SU-DHL-6 (cell line): ENCODE data around the gene RGS6.

Experiments used
- EZH2phosphoT487 ChIP-seq: fragments of 200-600 bp; sonication (generic), shearing (Covaris generic); conservative IDR thresholded peaks from 2 replicates; pipeline ENCODE4 v1.6.1; 2018; ENCODE audit warnings: mild to moderate bottlenecking, antibody characterized with exemption, low read length, moderate library complexity, mixed read lengths
- TF ChIP-seq, protein P1 (sequence below): fragments of 200-600 bp; sonication (generic); IDR thresholded peaks from one replicate; pipeline ENCODE4 v1.5.1; 2017; ENCODE audit warnings: antibody characterized with exemption, mild to moderate bottlenecking, low read length, moderate library complexity; ENCODE audit not compliant: insufficient read depth, poor library complexity, severe bottlenecking

DNA sequence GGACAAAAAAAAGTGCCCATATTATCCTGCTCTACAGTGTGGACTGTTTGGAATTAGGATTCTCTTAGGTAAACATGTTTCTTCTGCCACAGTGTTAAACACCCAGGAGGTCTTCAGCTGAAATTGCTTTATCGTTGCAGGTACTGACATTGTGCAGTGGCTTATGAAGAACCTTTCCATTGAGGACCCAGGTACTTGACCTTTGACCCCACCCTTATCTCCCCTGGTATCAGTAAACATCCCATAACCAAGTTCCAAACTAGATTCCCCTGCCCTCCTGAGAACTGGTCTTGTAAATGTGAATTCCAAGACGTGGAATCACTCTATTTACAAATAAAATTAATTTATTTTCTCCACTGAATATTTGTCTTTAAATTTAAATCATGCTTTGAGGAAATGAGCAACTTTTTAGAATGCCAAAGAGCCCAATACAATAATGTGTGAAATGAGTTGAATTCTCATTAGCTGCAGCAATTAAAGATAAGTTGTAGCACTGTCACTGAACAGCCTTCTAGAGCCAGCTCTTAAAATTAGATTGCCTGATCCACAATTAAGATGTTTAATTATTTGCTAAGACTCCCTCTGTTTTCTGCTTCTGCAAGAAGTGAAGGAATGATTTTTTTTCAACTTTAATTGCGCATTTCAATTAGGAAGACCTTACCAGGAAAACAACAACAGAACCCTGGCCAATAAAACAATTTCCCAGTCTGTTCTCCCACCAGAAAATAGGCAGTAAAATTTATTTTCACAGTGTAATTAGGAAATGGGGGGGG is 522.3 kb downstream of the RGS6 start:
- TF ChIP-seq, protein P1, sequence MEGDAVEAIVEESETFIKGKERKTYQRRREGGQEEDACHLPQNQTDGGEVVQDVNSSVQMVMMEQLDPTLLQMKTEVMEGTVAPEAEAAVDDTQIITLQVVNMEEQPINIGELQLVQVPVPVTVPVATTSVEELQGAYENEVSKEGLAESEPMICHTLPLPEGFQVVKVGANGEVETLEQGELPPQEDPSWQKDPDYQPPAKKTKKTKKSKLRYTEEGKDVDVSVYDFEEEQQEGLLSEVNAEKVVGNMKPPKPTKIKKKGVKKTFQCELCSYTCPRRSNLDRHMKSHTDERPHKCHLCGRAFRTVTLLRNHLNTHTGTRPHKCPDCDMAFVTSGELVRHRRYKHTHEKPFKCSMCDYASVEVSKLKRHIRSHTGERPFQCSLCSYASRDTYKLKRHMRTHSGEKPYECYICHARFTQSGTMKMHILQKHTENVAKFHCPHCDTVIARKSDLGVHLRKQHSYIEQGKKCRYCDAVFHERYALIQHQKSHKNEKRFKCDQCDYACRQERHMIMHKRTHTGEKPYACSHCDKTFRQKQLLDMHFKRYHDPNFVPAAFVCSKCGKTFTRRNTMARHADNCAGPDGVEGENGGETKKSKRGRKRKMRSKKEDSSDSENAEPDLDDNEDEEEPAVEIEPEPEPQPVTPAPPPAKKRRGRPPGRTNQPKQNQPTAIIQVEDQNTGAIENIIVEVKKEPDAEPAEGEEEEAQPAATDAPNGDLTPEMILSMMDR, result no peak
- no peak for TF ChIP-seq EZH2phosphoT487
